OCI-LY1 (cell line): ENCODE results near the gene GRB2.

ENCODE experiments used
- H2AFZ ChIP-seq: fragments of 200-600 bp; sonication (generic), shearing (Covaris generic); 2 replicates; pipeline ENCODE4 v1.6.0; 2014; ENCODE audit warnings: antibody characterized with exemption, mild to moderate bottlenecking, low read length
- H3F3A ChIP-seq: fragments of 200-600 bp; sonication (generic), shearing (Covaris generic); 2 replicates; pipeline ENCODE4 v1.6.0; 2014; ENCODE audit warnings: mild to moderate bottlenecking, antibody characterized with exemption, low read length, moderate library complexity; ENCODE audit not compliant: insufficient read depth
- H3K27ac ChIP-seq: fragments of 200-600 bp; sonication (generic); 2 replicates; pipeline ENCODE4 v1.5.1; 2014; ENCODE audit warnings: low read length, mixed run types, mild to moderate bottlenecking, low read depth; ENCODE audit not compliant: poor library complexity, severe bottlenecking
- H3K27me3 ChIP-seq: fragments of 200-600 bp; sonication (generic); 2 replicates; pipeline ENCODE4 v1.6.0; 2014; ENCODE audit warnings: antibody characterized with exemption, mild to moderate bottlenecking, low read length, moderate library complexity; ENCODE audit not compliant: insufficient read depth
- H3K36me3 ChIP-seq: fragments of 200-600 bp; sonication (generic); 2 replicates; pipeline ENCODE4 v1.6.1; 2014; ENCODE audit warnings: mild to moderate bottlenecking, antibody characterized with exemption, low read length, moderate library complexity, mixed read lengths; ENCODE audit not compliant: insufficient read depth
- H3K4me1 ChIP-seq: fragments of 200-600 bp; sonication (generic); 2 replicates; pipeline ENCODE4 v1.5.1; 2014; ENCODE audit warnings: mild to moderate bottlenecking, low read length, moderate library complexity; ENCODE audit not compliant: insufficient read depth, severe bottlenecking
- H3K4me2 ChIP-seq: fragments of 200-600 bp; sonication (generic), shearing (Covaris generic); 2 replicates; pipeline ENCODE4 v1.6.1; 2014; ENCODE audit warnings: low read length
- H3K4me3 ChIP-seq: fragments of 200-600 bp; sonication (generic); 2 replicates; pipeline ENCODE4 v1.5.1; 2014; ENCODE audit warnings: low read length, low read depth, mild to moderate bottlenecking, mixed read lengths; ENCODE audit not compliant: poor library complexity, severe bottlenecking
- H3K79me2 ChIP-seq: fragments of 200-600 bp; shearing (Covaris generic); 2 replicates; pipeline ENCODE4 v1.6.1; 2016; ENCODE audit warnings: mixed run types, low read length, mixed read lengths; ENCODE audit not compliant: insufficient read depth
- H3K9ac ChIP-seq: fragments of 200-600 bp; sonication (generic), shearing (Covaris generic); 2 replicates; pipeline ENCODE4 v1.6.1; 2014; ENCODE audit warnings: mild to moderate bottlenecking, low read length, mixed read lengths
- H3K9me2 ChIP-seq: fragments of 200-600 bp; sonication (generic), shearing (Covaris generic); 2 replicates; pipeline ENCODE4 v1.6.1; 2014; ENCODE audit warnings: low read depth, mild to moderate bottlenecking, low read length, mixed read lengths
- H3K9me3 ChIP-seq: fragments of 200-600 bp; shearing (Covaris generic); 2 replicates; pipeline ENCODE4 v1.6.1; 2014; ENCODE audit warnings: low read length, mixed read lengths
- H4K20me1 ChIP-seq: fragments of 200-600 bp; sonication (generic), shearing (Covaris generic); 2 replicates; pipeline ENCODE4 v1.6.0; 2016; ENCODE audit warnings: mild to moderate bottlenecking, low read length; ENCODE audit not compliant: insufficient read depth
- CTCF ChIP-seq: fragments of 200-600 bp; sonication (generic), shearing (Covaris generic); IDR thresholded peaks from 2 replicates; pipeline ENCODE4 v1.5.1; 2017; ENCODE audit warnings: mild to moderate bottlenecking, antibody characterized with exemption, low read length, moderate library complexity, mixed read lengths
- EZH2 ChIP-seq: fragments of 200-600 bp; sonication (generic), shearing (Covaris generic); IDR thresholded peaks from 2 replicates; pipeline ENCODE4 v1.8.0; 2017; ENCODE audit warnings: borderline replicate concordance, mixed run types, mild to moderate bottlenecking, antibody characterized with exemption, low read length, moderate library complexity, mixed read lengths

GRB2 gene

GRCh38 chr17:75402026-75402425 is 3.5 kb downstream of the GRB2 start:
- Histone ChIP-seq H3K4me2 (peak overlapping the region; percentile 54), H3K27me3 (no peaks in the 10 kb centered on the region), H3K4me1 (peaks cover 45% of the 10 kb centered on the region), H3K9me2 (no peaks in the 10 kb centered on the region), H3K36me3 (peaks cover 13% of the 10 kb centered on the region), H3F3A (no peaks in the 10 kb centered on the region), H3K4me3 (peak overlapping the region; percentile 96), H2AFZ (no peak overlapping the region), H3K79me2 (peaks cover 81% of the 10 kb centered on the region), H4K20me1 (no peaks in the 10 kb centered on the region), H3K27ac (peak overlapping the region; percentile 9), H3K9ac (peak overlapping the region; percentile 16; the same call in 1 of the 2 replicates), H3K9me3 (no peaks in the 10 kb centered on the region)
- TF ChIP-seq EZH2 (no peak), CTCF (no peak)

GRCh38 chr17:75400326-75400939 is 5.0 kb downstream of the GRB2 start:
- H3K4me1 ChIP-seq, result peaks cover 49% of the 10 kb centered on the region
- H3K4me3 ChIP-seq, result no peak overlapping the region
- H3K27me3 ChIP-seq, result no peaks in the 10 kb centered on the region
- no peaks in the 10 kb centered on the region for H3K9me2 ChIP-seq
- no peaks in the 10 kb centered on the region for H3K9me3 ChIP-seq
- no peak overlapping the region for H3K9ac ChIP-seq
- no peaks in the 10 kb centered on the region for H4K20me1 ChIP-seq
- no peak overlapping the region for H3K27ac ChIP-seq
- TF ChIP-seq CTCF, result no peak
- TF ChIP-seq EZH2, result no peak
- H2AFZ ChIP-seq, result no peak overlapping the region
- peaks cover 13% of the 10 kb centered on the region for H3K36me3 ChIP-seq
- no peaks in the 10 kb centered on the region for H3F3A ChIP-seq
- no peak overlapping the region for H3K4me2 ChIP-seq
- peaks cover 97% of the 10 kb centered on the region for H3K79me2 ChIP-seq

- no peak overlapping the region for H3K4me2 ChIP-seq
- peaks cover 97% of the 10 kb centered on the region for H3K79me2 ChIP-seq
- H3K27ac ChIP-seq, result no peak overlapping the region
- no peak overlapping the region for H3K4me3 ChIP-seq
- H2AFZ ChIP-seq, result no peak overlapping the region
- no peak overlapping the region for H3K9ac ChIP-seq
- no peaks in the 10 kb centered on the region for H3K9me3 ChIP-seq
- H3K4me1 ChIP-seq, result peaks cover 61% of the 10 kb centered on the region
- H4K20me1 ChIP-seq, result no peaks in the 10 kb centered on the region
- H3K9me2 ChIP-seq, result no peaks in the 10 kb centered on the region
- H3K36me3 ChIP-seq, result peaks cover 16% of the 10 kb centered on the region
- no peaks in the 10 kb centered on the region for H3K27me3 ChIP-seq
- no peaks in the 10 kb centered on the region for H3F3A ChIP-seq
- TF ChIP-seq CTCF (no peak), EZH2 (no peak)
These were observed 7.2 kb downstream of the GRB2 start for GRCh38 chr17:75398279-75398678.
